Choroid plexus epithelial cell (primary cell): ENCODE results near the gene CEMIP2.

Experiments
- DNase-seq: peaks from one replicate; pipeline ENCODE4 v3.0.0-alpha.2; 2010; ENCODE audit warnings: low read depth
- H3K4me3 ChIP-seq: 2 replicates; pipeline ENCODE4 v1.5.1; 2011; ENCODE audit warnings: low read depth, mild to moderate bottlenecking, control low read depth, low read length, moderate library complexity
- TF ChIP-seq, protein P1 (sequence below): conservative IDR thresholded peaks from 2 replicates; pipeline ENCODE4 v1.5.1; 2011; ENCODE audit warnings: low read depth, mild to moderate bottlenecking, control low read depth, inconsistent platforms, low read length, moderate library complexity

CEMIP2 gene

DNA sequence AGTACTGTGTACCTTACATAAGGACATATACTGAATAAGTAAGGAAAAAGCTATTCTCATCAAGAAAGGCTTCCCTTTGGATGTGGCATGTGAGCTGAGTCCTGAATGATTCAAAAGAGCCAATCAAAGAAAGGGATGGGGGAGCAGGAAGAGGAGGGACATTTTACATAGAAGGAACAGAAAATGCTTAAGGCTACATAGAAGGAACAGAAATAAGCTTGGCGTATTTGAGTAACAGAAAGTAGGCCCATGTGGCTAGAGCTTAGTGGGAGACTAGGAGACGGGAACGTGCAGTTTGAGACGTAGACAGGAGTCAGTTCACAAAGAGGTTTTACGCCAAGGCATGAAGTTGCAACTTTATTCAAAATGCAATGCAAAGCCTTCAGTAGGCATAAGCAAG lies 126.3 kb downstream of the CEMIP2 start:
- H3K4me3 ChIP-seq = no peak overlapping the region
- TF ChIP-seq, protein P1, sequence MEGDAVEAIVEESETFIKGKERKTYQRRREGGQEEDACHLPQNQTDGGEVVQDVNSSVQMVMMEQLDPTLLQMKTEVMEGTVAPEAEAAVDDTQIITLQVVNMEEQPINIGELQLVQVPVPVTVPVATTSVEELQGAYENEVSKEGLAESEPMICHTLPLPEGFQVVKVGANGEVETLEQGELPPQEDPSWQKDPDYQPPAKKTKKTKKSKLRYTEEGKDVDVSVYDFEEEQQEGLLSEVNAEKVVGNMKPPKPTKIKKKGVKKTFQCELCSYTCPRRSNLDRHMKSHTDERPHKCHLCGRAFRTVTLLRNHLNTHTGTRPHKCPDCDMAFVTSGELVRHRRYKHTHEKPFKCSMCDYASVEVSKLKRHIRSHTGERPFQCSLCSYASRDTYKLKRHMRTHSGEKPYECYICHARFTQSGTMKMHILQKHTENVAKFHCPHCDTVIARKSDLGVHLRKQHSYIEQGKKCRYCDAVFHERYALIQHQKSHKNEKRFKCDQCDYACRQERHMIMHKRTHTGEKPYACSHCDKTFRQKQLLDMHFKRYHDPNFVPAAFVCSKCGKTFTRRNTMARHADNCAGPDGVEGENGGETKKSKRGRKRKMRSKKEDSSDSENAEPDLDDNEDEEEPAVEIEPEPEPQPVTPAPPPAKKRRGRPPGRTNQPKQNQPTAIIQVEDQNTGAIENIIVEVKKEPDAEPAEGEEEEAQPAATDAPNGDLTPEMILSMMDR = no peak
- DNase-seq = no peak

DNA sequence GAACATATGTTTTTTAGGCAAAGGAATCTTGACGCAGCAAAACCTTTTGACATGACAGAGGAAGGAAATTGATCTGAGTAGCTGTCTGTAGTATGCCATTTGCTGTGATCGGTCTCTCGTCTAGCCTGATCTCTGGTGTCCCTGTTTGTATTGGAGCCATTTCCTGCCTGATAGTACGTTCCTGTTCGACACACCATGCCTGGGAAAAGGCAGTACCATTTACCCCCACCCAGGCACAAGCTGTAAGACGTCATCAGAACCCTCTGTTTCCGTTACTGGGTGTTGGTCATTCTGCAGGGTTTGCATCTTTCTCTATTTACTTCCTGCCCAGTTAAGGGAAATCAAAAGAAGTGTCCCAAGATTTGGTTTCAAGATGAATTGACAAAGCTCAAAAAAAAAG lies 129.7 kb downstream of the CEMIP2 start:
- H3K4me3 ChIP-seq = no peak overlapping the region
- TF ChIP-seq, protein P1 = no peak
- peak; percentile 40 for DNase-seq

DNA sequence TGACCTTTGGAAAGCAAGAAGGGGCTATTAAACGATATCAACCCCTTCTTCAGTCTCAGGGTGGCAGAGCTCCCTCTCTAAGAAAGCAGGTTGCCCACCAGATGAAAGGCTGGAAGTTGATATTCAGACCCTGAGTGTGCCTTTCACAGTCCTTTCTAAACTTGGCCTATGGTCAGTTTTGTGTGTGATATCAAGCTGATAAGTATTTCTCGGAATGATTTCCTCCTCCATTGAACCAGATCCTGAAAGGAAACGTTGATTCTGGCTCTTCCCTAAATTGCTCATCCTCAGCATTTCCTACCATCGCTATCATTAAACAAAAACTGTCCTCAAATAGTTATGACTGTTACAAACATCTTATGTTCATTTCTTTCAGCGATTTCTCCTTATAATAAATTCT lies 130.4 kb downstream of the CEMIP2 start:
- TF ChIP-seq, protein P1 = no peak
- H3K4me3 ChIP-seq = no peak overlapping the region
- no peak for DNase-seq

DNA sequence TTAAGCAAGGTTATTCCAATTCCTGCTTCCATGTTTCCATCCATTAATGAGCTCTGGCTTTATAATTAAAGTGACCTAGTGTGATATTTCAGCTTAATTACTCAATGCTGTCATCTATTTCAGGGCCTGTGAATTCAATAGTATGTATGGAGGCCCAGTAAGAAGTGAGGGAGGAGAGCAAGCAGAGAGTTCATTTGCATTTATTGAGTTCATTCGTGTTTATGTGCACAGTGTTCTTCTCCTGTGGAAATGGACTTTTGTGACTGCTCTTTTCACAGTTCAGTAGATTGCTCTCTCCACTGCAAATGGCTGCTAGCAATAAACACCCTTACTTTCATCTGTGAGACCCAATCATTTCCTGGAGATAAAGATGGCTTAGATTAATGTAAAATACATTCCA lies 130.9 kb downstream of the CEMIP2 start:
- H3K4me3 ChIP-seq = no peak overlapping the region
- TF ChIP-seq, protein P1 = no peak
- no peak for DNase-seq

DNA sequence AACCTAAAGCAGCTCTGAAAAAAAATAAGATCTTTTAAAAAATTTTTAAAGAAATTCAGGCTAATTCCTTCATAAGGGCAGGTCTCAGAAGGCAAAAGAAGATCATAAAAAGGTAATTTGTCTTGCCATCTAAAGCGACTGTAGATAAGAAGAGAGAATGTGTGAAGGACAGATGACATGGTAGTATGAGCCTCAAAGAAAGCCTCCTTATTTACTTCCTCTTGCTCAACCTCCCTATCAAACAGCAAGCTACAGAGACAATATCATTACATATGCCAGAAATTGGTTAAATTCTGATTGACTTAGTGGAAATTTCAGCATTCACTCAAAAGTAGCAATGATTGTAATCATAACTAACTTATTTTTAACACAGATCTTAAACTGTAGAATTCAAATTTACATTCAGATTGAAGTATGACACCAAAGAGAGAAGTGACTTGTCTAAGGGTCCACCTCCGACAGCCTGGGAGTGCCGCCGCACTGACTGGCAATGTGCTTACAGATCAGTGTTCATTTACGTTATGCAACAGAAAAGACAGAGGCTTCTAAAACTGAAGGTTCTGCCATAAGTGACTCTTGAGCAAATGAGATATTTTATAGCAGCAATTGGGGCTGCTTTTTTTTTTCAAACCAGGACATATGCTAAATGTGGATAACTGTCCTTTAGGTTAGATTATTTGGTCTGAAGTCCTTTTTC lies 132.0 kb downstream of the CEMIP2 start:
- no peak for DNase-seq
- H3K4me3 ChIP-seq = no peak overlapping the region
- TF ChIP-seq, protein P1 = no peak

DNA sequence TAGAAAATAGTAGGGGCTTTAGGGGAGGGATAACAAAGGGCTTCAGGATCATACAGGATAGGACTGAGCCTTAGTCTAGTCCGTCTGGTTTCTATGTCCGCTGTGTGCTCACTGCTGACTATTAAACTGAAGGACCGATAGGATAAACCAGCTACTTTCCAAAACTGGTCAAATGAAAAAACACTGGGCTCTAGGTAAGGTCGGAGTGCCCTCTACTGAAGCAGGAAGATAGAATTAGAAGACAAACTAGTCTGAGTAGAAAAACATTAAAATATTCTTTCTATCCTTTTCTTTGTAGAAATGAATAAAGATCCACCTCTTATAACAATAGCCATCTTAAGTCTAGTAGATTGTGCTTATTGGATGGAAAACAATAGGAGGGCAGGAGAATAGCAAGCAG lies 133.6 kb downstream of the CEMIP2 start:
- H3K4me3 ChIP-seq = no peak overlapping the region
- TF ChIP-seq, protein P1 = no peak
- no peak for DNase-seq
